Esophagus mucosa (tissue), 1 donor: ENCODE data around the gene CTSD. TPM values are rescaled to one million over a fixed set of nuclear protein-coding genes. Genes with fewer than 3 reads are reported as not detected.
A peak's percentile ranks its signal among the peaks of the same experiment; 100 is the strongest.

ENCODE experiments used
- ATAC-seq: fragments of 200-7000 bp; cut with Tn5 transposase; one replicate; pipeline ENCODE4 v1.9.1; 2020
- total RNA-seq: library from RNA; stranded (reverse); gene quantifications from one replicate; pipeline ENCODE4 v1.2.4, GENCODE V29; 2023
- donor health status: DM: yes; HTN: yes; CAD: no.

The CTSD gene
- total RNA-seq, 1 donor from 2014 or later = 583 TPM

DNA sequence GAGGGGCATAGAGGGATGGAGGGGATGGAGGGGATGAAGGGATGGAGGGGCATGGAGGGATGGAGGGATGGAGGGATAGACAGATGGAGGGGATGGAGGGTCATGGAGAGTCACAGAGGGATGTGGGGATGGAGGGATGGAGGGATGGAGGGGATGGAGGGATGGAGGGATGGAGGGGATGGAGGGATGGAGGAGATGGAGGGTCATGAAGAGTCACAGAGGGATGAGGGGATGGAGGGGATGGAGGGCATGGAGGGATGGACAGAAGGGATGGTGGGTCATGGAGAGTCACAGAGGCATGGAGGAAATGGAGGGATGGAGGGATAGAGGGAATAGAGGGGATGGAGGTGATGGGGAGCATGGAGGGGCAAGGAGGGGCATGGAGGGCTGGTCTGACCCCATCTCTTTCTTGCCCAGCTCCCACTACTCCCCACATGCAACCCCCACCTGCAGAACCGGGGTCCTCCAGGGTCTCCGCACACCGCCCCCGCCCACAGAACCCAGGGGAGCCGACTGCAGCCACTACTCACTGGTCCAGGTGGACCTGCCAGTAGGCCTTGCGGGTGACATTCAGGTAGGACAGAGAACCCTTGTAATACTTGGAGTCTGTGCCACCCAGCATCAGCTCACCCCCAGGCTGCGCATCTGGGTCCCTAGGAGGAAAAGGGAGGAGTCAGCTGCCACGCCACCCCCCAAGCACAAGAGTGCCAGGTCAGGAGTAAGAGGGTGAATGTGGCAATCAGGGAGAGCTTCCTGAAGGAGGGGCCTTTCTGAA, 9.2 kb downstream of the CTSD start:
- no peak for ATAC-seq

DNA sequence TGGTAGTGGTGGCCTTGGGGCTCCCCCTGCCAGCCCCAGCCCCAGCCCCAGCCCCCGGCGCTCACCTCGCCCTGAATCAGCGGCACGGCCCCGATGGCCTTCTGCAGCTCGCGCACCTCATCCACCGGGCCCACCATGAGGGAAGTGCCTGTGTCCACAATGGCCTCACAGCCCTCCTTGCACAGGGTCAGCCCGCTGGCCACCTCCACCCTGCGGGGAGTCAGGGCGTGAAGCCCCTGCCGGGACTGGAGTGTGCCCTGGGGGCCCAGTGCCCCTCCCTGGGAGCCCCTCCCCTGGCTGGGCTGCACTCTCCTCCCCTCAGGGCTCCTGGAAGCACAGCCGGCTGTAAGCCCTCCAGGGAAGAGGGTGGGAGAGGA, 9.8 kb downstream of the CTSD start:
- no peak for ATAC-seq

- ATAC-seq = no peak
These were observed 10.3 kb downstream of the CTSD start for GRCh38 chr11:1753229-1753928.

DNA sequence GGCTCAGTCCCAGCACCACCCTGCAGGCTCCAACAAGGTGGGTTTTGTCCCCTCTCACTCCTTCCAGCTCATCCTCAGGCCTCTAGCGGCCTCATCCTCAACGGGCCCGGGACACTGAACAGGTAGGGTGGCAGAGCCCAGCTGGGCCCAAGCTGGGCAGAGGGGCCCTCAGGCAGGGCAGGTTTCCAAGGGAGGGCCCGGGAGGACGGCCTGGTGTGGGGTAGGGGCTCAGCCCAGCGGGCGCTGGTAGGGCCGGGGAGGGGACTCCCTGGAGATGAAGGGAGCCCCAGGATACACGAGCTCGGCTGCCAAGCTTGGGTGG, 10.9 kb downstream of the CTSD start:
- no peak for ATAC-seq

- no peak for ATAC-seq
These were observed 11.5 kb downstream of the CTSD start for GRCh38 chr11:1751999-1752906.

- no peak for ATAC-seq
These were observed 12.2 kb downstream of the CTSD start for GRCh38 chr11:1751531-1751921.

DNA sequence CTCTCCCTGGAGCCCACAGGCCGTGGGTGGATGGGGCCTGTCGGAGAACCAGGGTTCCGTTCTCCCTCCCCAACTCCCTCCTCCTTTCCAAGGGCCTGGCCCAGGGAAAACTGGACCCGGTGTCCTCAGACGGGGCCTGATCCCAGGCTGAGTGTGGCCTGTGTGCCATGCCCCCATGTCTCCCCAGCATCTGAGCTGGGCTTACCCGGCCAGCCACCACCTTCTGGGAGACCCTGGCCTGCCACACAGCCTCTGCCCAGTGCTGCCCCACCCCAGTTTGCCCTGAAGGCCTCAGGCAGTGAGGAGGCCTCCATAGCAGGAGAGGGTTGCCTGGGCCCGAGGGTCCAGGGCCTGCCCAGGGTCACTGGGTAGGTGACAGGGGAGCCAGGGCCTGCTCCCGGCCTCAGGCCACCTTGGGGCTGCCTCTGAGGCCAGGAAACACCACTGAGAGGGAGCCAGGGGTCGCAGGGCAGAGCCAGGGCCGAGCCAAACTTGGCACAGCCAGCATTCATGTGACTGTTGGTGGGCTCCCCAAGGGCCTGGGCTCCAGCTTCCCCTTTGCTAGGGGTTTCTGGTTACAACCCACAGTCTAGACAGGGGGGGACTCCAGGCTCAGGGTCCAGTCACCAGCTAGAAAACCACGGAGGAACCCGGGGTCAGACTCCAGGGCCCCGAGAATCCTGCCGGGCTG, 12.7 kb downstream of the CTSD start:
- ATAC-seq = peak; percentile 2

DNA sequence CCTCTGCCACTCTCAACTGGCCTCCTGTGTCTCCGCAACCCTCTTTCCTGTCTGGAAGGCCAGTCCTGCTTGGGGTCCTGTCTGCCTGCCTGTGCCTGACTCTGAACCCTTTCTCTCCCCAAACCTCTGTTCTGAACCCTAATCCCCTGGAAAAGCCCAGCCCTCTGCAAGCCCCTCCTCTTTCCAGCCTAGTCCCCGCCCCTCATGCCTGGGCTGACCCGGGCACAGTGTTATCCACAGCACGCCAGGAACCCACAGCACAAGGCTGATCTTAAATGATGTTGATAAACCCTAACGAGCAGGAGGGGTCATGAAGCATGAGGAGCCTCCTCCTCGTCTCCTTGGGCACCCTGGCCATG, 13.3 kb downstream of the CTSD start, which contains the start of gene IFITM10:
TSS of gene IFITM10 (minus strand) at position 115 of the 359 bp plus-strand sequence. CDS start 153 bp downstream, outside the sequence.
- ATAC-seq = peak; percentile 24

DNA sequence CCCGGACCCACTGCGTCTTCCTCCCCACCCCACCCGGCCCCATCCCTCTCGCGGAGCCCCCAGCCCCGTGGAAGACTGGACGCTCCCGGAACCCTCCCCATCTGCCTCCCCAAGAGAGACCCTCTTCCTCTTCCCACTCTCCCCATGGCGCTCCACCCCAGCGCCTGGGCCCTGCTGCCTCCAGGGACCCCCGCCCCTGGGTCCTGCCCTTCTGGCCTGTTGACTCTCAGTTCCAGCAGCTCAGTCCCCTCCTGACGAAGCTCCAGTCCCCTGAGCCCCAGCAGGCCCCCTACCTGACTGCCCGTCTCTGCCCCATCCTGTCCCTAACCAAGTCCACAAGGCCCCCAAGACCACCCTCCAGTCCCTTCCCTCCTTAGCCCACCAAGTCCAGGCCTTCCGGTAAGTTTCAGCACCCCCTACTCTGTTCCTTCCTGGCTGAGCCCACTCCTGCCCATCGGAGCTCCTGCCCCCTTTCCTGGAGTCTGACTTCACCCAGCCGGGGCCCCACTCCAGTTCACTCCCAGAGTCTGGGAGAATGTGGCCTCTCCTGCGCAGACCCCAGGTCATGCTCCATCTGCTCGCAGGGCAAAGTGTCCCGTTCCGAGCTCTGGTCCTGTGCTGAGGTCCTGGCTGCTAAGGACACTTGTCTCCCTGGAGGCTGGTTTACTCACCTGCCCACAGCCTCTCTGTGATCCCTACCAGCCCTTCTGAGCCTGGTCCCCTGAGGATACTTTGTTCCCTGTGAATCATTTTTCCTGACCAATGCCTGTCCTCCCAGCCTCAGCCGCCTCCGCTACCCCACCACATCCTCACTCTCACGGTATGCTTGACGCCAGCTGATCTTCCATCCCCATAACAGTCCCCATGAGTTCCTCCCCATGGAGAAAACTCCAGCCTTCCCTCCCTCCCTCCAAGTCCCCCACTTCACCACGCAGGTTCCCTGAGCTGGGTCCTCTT, 14.1 kb downstream of the CTSD start:
- peak; percentile 3 for ATAC-seq

DNA sequence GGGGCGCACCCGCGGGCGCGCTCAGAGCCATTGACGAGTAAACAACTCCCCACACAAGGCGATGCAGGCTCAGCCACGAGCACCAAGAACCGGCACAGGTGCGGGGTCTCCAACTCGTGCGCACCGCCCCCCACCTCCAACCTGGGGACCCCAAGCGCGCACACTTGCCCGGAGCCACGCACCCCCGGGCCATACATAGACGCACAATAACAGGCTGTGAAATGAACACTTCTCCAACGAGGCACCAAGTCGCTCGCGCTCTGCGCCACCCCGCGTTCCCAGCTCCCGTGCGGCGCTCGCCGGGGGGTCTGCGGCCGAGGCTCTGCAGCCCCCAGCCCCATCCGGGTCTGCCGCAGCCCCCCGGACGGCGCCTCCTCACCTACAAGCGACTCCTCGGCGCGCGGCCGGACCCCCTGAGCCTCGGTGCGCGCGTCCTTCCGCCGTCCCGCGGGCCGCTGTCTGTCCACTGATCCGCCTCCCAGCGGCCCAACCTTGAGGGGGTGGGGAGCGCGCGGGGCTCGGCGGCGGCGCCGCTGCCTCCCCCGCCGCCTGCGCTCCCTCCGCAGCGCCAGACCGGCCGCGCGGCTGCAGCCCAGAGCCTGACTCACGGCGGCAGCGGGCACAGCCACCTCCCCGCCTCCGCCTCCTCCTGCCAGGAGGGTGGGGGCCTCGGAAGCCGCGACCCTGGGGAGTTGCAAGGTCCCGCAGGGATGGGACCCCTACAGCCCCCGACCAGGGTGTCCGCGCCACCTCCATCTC, 14.9 kb downstream of the CTSD start:
- ATAC-seq = peak; percentile 31

DNA sequence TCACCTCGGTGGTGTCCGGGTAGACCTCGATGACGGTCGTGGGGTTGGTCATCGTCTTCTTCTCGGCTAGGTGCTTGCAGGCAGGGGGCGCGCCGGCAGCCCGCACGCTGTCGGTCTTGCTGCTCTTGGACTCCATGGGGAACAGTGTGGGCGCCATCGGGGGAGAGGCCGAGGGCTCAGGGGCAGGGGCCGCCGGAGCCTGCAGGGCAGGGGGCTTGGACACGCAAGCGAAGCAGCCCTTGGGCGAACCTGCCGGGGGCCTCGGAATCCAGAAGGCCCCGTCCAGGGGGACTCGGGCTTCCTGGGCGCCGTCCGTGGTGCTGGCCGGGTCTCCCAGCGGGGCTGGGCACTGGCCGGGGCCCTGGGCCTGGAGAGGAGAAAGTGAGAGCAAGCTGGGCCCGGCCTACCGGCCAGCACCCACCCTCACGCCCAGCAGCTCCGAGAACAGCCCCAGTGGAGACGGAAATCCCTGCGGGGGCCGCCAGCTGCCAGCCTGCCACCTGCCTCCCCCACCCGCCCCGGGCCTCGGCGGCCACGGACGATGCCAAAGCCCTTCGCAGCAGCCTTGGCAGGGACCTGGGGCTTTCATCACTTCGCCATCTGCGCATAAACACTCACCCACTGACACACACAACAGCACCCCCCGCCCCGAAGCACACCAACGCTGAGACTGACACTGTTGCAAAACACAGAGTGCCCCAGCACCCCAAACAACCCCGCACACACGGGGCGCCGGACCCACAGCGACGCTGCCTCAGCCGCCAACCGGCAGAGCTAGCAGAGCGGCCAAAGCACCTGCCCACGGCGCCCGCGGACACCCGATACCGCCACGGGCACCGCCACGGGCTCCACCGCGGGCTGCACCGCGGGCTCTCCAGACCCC, 15.7 kb downstream of the CTSD start:
- no peak for ATAC-seq

- no peak for ATAC-seq
These were observed 16.6 kb downstream of the CTSD start for GRCh38 chr11:1746956-1747752.

DNA sequence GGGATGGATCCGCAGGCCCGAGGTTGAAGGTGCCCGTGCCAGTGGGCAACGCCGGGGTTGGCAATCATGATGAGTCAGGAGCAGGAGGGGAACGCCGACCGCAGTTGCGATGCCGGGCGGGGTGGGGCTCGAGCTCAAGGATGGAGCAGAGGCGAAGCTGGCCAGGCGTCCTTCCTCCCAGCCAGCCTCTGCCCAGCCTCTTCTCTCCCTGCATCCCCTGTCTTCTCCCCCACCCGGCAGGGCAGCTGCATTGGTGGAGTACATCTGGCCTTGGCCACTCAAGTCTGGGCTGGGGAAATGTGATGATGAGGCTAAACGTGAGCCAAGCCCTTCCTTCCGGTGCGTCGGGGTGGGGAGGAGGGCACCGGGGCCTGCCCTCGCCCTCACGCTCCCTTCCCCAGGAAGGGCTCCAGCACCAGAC, 17.2 kb downstream of the CTSD start:
- ATAC-seq = no peak

DNA sequence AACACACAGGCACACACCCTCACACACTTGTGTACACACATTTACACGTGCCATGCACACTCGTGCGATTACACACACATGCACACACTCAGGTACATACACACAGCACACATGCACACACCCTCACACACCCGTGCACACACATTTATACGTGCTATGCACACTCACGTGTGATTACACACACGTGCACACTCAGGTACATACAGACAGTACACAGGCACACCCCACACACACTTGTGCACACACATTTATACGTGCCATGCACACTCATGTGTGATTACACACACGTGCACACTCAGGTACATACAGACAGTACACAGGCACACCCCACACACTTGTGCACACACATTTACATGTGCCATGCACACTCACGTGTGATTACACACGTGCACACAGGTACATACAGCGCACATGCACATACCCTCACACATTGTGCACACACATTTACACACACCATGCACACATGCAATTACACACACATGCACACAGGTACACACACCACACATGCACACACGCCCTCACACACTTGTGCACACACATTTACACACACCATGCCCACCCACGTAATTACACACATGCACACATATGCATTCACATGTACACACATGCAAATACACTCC, 17.9 kb downstream of the CTSD start:
- no peak for ATAC-seq

DNA sequence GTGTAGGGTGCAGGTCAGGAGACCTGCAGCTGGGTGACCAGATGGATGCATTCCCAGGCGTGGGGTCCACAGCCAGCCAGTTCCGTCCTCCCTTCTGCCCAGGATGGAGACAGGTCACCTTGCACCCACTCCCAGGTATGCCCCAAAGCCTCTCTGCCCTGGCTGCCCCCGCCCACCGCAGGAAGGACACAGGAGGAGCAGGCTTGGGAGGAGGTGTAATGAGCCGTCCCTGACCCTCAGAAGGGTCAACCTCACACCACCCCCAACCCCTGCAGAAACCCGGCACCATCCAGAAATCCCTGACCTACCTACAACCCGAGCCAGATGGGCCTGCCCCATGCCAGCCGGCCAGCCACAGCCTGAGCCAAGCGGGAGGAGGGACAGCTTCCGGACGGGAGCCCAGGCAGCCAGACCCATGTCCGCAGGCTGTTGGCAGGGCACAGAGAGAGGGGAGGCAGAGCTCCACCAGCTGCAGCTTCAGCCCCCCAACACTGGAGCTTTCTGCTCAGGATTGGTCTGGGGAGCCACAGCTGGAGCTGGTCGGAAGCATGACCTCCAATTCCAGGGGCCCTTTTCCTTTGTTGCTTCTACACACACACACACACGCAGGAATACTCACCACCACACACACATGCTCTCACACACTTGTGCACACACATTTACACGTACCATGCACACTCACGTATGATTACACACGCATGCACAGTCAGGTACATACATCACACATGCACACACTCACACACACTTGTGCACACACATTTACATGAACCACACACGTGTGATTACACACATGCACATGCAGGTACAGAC, 18.6 kb downstream of the CTSD start:
- ATAC-seq = no peak

DNA sequence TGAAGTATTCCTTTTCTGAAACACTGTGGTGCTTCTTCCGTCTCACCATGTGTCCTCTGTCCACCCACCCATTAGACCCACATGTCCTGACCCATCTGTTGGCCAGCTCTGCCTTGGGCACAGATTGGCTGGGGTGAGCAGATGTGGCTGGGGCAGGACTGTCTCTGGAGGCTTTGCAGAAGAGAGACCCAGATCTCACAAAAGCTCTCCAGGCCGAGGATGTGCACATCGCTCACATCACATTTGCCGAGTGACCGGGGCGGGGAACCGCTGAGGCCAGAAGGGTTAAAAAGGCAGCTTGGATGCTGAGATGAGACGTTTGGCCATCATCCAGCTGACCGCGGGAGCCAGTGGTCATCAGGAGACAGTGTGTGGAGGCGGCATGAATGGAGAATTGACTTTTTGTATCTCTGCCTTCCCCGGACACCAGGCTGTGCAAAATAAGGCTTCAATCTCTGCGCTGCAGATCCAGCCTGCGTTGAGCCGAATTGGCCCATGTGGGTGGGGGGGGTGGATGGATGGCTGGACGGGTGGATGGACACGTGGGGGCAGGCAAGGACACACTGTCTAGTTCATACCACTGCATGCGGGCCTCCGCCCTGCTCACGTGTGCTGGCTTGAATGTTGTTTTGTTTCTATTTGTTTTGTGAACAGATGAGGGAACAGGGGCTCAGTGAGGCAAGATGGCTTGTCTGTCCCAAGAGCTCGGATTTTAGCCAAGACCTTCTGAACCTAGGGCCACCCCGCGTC, 19.4 kb downstream of the CTSD start:
- ATAC-seq = no peak
